Measurements from ENCODE around the gene KNG1. TPM values are rescaled to one million over a fixed set of nuclear protein-coding genes. Genes with fewer than 3 reads are reported as not detected.
A peak's percentile ranks its signal among the peaks of the same experiment; 100 is the strongest.

KNG1 gene
- total and polyA plus RNA-seq, 10 of the 15 experiments (the other 5 are each of a cell fraction or from before 2014, with no cell fraction given) = 0.21 TPM; not detected in 9

- no peak for TF ChIP-seq RAD21 (IDR thresholded peaks at IDR 0.05; ENCODE audit: insufficient read depth, low read depth, low read length)
- TF ChIP-seq ATF7 (IDR thresholded peaks at IDR 0.05; ENCODE audit: low read depth) = no peak
- peak; percentile 69 for TF ChIP-seq DPF2 (IDR thresholded peaks at IDR 0.05)
- TF ChIP-seq, protein P1, sequence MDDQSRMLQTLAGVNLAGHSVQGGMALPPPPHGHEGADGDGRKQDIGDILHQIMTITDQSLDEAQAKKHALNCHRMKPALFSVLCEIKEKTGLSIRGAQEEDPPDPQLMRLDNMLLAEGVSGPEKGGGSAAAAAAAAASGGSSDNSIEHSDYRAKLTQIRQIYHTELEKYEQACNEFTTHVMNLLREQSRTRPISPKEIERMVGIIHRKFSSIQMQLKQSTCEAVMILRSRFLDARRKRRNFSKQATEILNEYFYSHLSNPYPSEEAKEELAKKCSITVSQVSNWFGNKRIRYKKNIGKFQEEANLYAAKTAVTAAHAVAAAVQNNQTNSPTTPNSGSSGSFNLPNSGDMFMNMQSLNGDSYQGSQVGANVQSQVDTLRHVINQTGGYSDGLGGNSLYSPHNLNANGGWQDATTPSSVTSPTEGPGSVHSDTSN (IDR thresholded peaks at IDR 0.05; ENCODE audit: insufficient replicate concordance, low read depth, low read length) = peak; percentile 94
- TF ChIP-seq PAX5 (IDR thresholded peaks at IDR 0.05; ENCODE audit: borderline replicate concordance, low read depth, low read length) = peak; percentile 50; the same call in 1 of the 2 replicates
- TF ChIP-seq, protein P2, sequence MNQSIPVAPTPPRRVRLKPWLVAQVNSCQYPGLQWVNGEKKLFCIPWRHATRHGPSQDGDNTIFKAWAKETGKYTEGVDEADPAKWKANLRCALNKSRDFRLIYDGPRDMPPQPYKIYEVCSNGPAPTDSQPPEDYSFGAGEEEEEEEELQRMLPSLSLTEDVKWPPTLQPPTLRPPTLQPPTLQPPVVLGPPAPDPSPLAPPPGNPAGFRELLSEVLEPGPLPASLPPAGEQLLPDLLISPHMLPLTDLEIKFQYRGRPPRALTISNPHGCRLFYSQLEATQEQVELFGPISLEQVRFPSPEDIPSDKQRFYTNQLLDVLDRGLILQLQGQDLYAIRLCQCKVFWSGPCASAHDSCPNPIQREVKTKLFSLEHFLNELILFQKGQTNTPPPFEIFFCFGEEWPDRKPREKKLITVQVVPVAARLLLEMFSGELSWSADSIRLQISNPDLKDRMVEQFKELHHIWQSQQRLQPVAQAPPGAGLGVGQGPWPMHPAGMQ (IDR thresholded peaks at IDR 0.05; ENCODE audit: borderline replicate concordance) = peak; percentile 62
- no peak for TF ChIP-seq IKZF2 (IDR thresholded peaks at IDR 0.05)
- TF ChIP-seq MXI1 (IDR thresholded peaks at IDR 0.05; ENCODE audit: low read depth, low read length) = peak; percentile 76
- TF ChIP-seq CHD1 (IDR thresholded peaks at IDR 0.05; ENCODE audit: low read depth, low read length) = peak; percentile 6; the same call in 1 of the 2 replicates
- peak; percentile 98 for TF ChIP-seq PKNOX1 (IDR thresholded peaks at IDR 0.05)
- TF ChIP-seq SMAD1 (IDR thresholded peaks at IDR 0.05; ENCODE audit: low read depth, partially characterized antibody) = peak; percentile 68
- TF ChIP-seq, protein P3, sequence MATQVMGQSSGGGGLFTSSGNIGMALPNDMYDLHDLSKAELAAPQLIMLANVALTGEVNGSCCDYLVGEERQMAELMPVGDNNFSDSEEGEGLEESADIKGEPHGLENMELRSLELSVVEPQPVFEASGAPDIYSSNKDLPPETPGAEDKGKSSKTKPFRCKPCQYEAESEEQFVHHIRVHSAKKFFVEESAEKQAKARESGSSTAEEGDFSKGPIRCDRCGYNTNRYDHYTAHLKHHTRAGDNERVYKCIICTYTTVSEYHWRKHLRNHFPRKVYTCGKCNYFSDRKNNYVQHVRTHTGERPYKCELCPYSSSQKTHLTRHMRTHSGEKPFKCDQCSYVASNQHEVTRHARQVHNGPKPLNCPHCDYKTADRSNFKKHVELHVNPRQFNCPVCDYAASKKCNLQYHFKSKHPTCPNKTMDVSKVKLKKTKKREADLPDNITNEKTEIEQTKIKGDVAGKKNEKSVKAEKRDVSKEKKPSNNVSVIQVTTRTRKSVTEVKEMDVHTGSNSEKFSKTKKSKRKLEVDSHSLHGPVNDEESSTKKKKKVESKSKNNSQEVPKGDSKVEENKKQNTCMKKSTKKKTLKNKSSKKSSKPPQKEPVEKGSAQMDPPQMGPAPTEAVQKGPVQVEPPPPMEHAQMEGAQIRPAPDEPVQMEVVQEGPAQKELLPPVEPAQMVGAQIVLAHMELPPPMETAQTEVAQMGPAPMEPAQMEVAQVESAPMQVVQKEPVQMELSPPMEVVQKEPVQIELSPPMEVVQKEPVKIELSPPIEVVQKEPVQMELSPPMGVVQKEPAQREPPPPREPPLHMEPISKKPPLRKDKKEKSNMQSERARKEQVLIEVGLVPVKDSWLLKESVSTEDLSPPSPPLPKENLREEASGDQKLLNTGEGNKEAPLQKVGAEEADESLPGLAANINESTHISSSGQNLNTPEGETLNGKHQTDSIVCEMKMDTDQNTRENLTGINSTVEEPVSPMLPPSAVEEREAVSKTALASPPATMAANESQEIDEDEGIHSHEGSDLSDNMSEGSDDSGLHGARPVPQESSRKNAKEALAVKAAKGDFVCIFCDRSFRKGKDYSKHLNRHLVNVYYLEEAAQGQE (IDR thresholded peaks at IDR 0.05; ENCODE audit: low read depth, low read length) = no peak
- TF ChIP-seq SIN3A (IDR thresholded peaks at IDR 0.05; ENCODE audit: low read depth, low read length) = no peak
- peak; percentile 26; the same call in 1 of the 2 replicates for TF ChIP-seq GATAD2B (conservative IDR thresholded peaks at IDR 0.05; ENCODE audit: low read depth)
- peak; percentile 88 for TF ChIP-seq POLR2A (IDR thresholded peaks at IDR 0.05; ENCODE audit: low read depth, low read length)
- TF ChIP-seq E2F8 (IDR thresholded peaks at IDR 0.05; ENCODE audit: low read depth, partially characterized antibody) = no peak
- TF ChIP-seq MYB (IDR thresholded peaks at IDR 0.05; ENCODE audit: borderline replicate concordance, low read depth, low read length) = no peak
- no peak for TF ChIP-seq JUNB (IDR thresholded peaks at IDR 0.05)
- TF ChIP-seq CHD2 (IDR thresholded peaks at IDR 0.05; ENCODE audit: borderline replicate concordance, low read depth, low read length) = peak; percentile 99
- peak; percentile 37 for TF ChIP-seq TAF1 (IDR thresholded peaks at IDR 0.05; ENCODE audit: borderline replicate concordance, low read depth, low read length)
These were observed 66.8 kb downstream of the KNG1 start (continued) for GRCh38 chr3:186783731-186784515.

Measured in GM12878 (cell line).